HepG2 (cell line): Measurements from ENCODE around the gene SRCAP. TPM values are rescaled to one million over a fixed set of nuclear protein-coding genes. Genes with fewer than 3 reads are reported as not detected.

Experiments used
- ATAC-seq: fragments of 200-7000 bp; cut with Tn5 transposase; 3 replicates; pipeline ENCODE4 v1.9.1; 2020; ENCODE audit warnings: mild to moderate bottlenecking, moderate library complexity
- BruUV-seq: library from RNA; stranded (reverse); fragments of 400-500 nt; replicated peaks from 2 replicates; lab custom pipeline; 2021; lab: Mats Ljungman, UMichigan
- CTCF ChIA-PET: fragments of 300-600 bp; formaldehyde crosslinking; extraction: SDS; loops from one replicate; lab custom pipeline; 2021; ENCODE audit warnings: low total read pairs, inconsistent platforms, low intra/inter-chr PET ratio; lab: Yijun Ruan, JAX
- POLR2A ChIA-PET: fragments of 350-600 bp; sonication (Branson Sonifier 250); formaldehyde crosslinking; loops from one replicate; lab custom pipeline; 2020; ENCODE audit warnings: antibody characterized with exemption, inconsistent platforms; lab: Yijun Ruan, JAX
- DNase-seq: peaks from one replicate; pipeline ENCODE4 v3.0.0-alpha.2; 2015; ENCODE audit warnings: low spot score
- FAIRE-seq: peaks from 3 replicates; lab custom pipeline; 2011; peaks lifted over from hg19 to GRCh38; lab: Jason Lieb, UNC
- H2AFZ ChIP-seq: one replicate; pipeline ENCODE4 v1.6.1; 2011; ENCODE audit warnings: low read length, inconsistent platforms
- H3K27ac ChIP-seq: fragments of 300-600 bp; 3 replicates; pipeline ENCODE4 v1.8.0; 2011; ENCODE audit warnings: mixed run types, mild to moderate bottlenecking, mixed read lengths, low read length, inconsistent platforms; ENCODE audit not compliant: insufficient read depth; ENCODE audit errors: extremely low read length
- H3K27me3 ChIP-seq, 2 experiments: fragments of 200-600 bp in 1 of 2; 2 replicates in 1 of 2; 3 replicates in 1 of 2; pipeline versions ENCODE4 v1.6.0 to v1.8.0; 2011; ENCODE audit warnings: low read length in 2 of 2, mild to moderate bottlenecking in 2 of 2, moderate library complexity in 2 of 2, inconsistent platforms in 1 of 2; ENCODE audit not compliant: insufficient read depth in 2 of 2, control insufficient read depth in 1 of 2
- H3K36me3 ChIP-seq, 2 experiments: fragments of 200-600 bp in 1 of 2; replicated peaks in 1 of 2; 2 replicates in 1 of 2; 3 replicates in 1 of 2; pipeline versions ENCODE4 v1.5.1 to v1.8.0; 2011; ENCODE audit warnings: low read length in 2 of 2, inconsistent platforms in 1 of 2; ENCODE audit not compliant: insufficient read depth in 2 of 2, control insufficient read depth in 1 of 2
- H3K4me1 ChIP-seq: 2 replicates; pipeline ENCODE4 v1.5.1; 2012; ENCODE audit warnings: low read length, inconsistent platforms; ENCODE audit not compliant: insufficient read depth
- H3K4me2 ChIP-seq: 2 replicates; pipeline ENCODE4 v1.6.0; 2011; ENCODE audit warnings: low read depth, low read length, inconsistent platforms
- H3K4me3 ChIP-seq, 3 experiments: fragments of 200-600 bp in 1 of 3; sonication (generic), shearing (Covaris generic) in 1 of 3; replicated peaks in 1 of 3; 2 replicates each; pipeline ENCODE4 v1.5.1; 2011 to 2016; ENCODE audit warnings: low read length in 3 of 3, inconsistent platforms in 2 of 3, low read depth in 2 of 3, mild to moderate bottlenecking in 2 of 3, control low read depth in 1 of 3, mixed read lengths in 1 of 3; ENCODE audit not compliant: insufficient read depth in 1 of 3
- H3K79me2 ChIP-seq: one replicate; pipeline ENCODE4 v1.6.1; 2011; ENCODE audit warnings: low read length, inconsistent platforms; ENCODE audit not compliant: insufficient read depth
- H3K9ac ChIP-seq: 2 replicates; pipeline ENCODE4 v1.6.0; 2011; ENCODE audit warnings: mild to moderate bottlenecking, low read depth, low read length, inconsistent platforms; ENCODE audit not compliant: insufficient read depth
- H3K9me3 ChIP-seq: 2 replicates; pipeline ENCODE4 v1.5.1; 2012; ENCODE audit warnings: mild to moderate bottlenecking, low read length
- H4K20me1 ChIP-seq: 2 replicates; pipeline ENCODE4 v1.6.0; 2011; ENCODE audit warnings: inconsistent platforms, mild to moderate bottlenecking, low read length, moderate library complexity; ENCODE audit not compliant: insufficient read depth
- BCL6 ChIP-seq: IDR thresholded peaks from 2 replicates; pipeline ENCODE4 v1.6.1; 2016; ENCODE audit warnings: missing genetic modification reagents, missing compliant biosample characterization
- CAMTA2 ChIP-seq: sonication (generic); formaldehyde crosslinking; IDR thresholded peaks from 2 replicates; pipeline ENCODE4 v1.4.0; 2020; ENCODE audit warnings: mild to moderate bottlenecking, missing genetic modification reagents, borderline replicate concordance
- HOXA5 ChIP-seq: sonication (generic); formaldehyde crosslinking; IDR thresholded peaks from 2 replicates; pipeline ENCODE4 v1.4.0; 2020; ENCODE audit warnings: missing genetic modification reagents
- KAT8 ChIP-seq: IDR thresholded peaks from 2 replicates; pipeline ENCODE4 v1.6.1; 2016; ENCODE audit warnings: missing genetic modification reagents, missing compliant biosample characterization
- KDM5B ChIP-seq: sonication (generic); formaldehyde crosslinking; IDR thresholded peaks from 2 replicates; pipeline ENCODE4 v1.4.0; 2020; ENCODE audit warnings: missing genetic modification reagents, mild to moderate bottlenecking, borderline replicate concordance
- MXD1 ChIP-seq: sonication (generic); formaldehyde crosslinking; IDR thresholded peaks from 2 replicates; pipeline ENCODE4 v1.4.0; 2020; ENCODE audit warnings: mild to moderate bottlenecking, missing genetic modification reagents
- NFAT5 ChIP-seq: sonication (generic); formaldehyde crosslinking; IDR thresholded peaks from 2 replicates; pipeline ENCODE4 v1.4.0; 2020; ENCODE audit warnings: missing genetic modification reagents
- NR0B2 ChIP-seq: sonication (generic); formaldehyde crosslinking; IDR thresholded peaks from 2 replicates; pipeline ENCODE4 v1.4.0; 2020; ENCODE audit warnings: mild to moderate bottlenecking, missing genetic modification reagents
- RARA ChIP-seq: IDR thresholded peaks from 2 replicates; pipeline ENCODE4 v1.6.1; 2016; ENCODE audit warnings: missing genetic modification reagents, missing compliant biosample characterization
- RXRA ChIP-seq: sonication (generic); formaldehyde crosslinking; IDR thresholded peaks from 2 replicates; pipeline ENCODE4 v1.5.1; 2020; ENCODE audit warnings: missing genetic modification reagents
- YY1 ChIP-seq: IDR thresholded peaks from 2 replicates; pipeline ENCODE4 v1.6.1; 2011; ENCODE audit warnings: low read length, low read depth, moderate library complexity, mild to moderate bottlenecking; ENCODE audit not compliant: insufficient read depth, insufficient replicate concordance
- ZBTB21 ChIP-seq: sonication (generic); formaldehyde crosslinking; IDR thresholded peaks from 2 replicates; pipeline ENCODE4 v1.4.0; 2020; ENCODE audit warnings: missing genetic modification reagents
- ZC3H13 ChIP-seq: sonication (generic); formaldehyde crosslinking; IDR thresholded peaks from 2 replicates; pipeline ENCODE4 v1.8.1; 2023; ENCODE audit warnings: mild to moderate bottlenecking, missing genetic modification reagents, moderate library complexity
- ZMAT3 ChIP-seq: sonication (generic); formaldehyde crosslinking; conservative IDR thresholded peaks from 2 replicates; pipeline ENCODE4 v1.7.0; 2021; ENCODE audit warnings: missing genetic modification reagents
- ZNF143 ChIP-seq: sonication (generic); formaldehyde crosslinking; IDR thresholded peaks from 2 replicates; pipeline ENCODE4 v1.4.0; 2020; ENCODE audit warnings: missing genetic modification reagents
- ZNF205 ChIP-seq: IDR thresholded peaks from 2 replicates; pipeline ENCODE4 v1.6.1; 2018; ENCODE audit warnings: missing biosample characterization, missing genetic modification reagents
- ZNF670 ChIP-seq: sonication (generic); formaldehyde crosslinking; IDR thresholded peaks from 2 replicates; pipeline ENCODE4 v1.8.0; 2022; ENCODE audit warnings: mild to moderate bottlenecking, missing genetic modification reagents, borderline replicate concordance
- ZNF776 ChIP-seq: sonication (generic); formaldehyde crosslinking; IDR thresholded peaks from 2 replicates; pipeline ENCODE4 v1.4.0; 2020; ENCODE audit warnings: mild to moderate bottlenecking, missing genetic modification reagents
- WGBS: methylation state at CpG from one replicate; pipeline ENCODE4 v1.1.6; 2017; ENCODE audit warnings: low lambda C conversion rate; 5-methylcytosine and 5-hydroxymethylcytosine counted together
- in situ Hi-C: cut with HindIII; loops from 2 replicates; pipeline ENCODE4 v1.10.0; 2017; ENCODE audit warnings: low pct_unique_long_range_greater_than_20kb; ENCODE audit not compliant: extremely low pct_ligation_motif_present
- intact Hi-C: fragments of 100-400 bp; cut with micrococcal nuclease; formaldehyde crosslinking; loops from one replicate; pipeline ENCODE4 v1.10.0; 2022; ENCODE audit not compliant: unreplicated experiment
- polyA plus RNA-seq, 8 experiments: library from polyadenylated mRNA; depleted of rRNA in 3 of 8; stranded (reverse) in 7 of 8; unstranded in 1 of 8; fragments of >200 nt; fragmentation: Illumina TruSeq in 4 of 8; extraction: Trizol in 4 of 8; gene quantifications; 2 replicates each; pipeline versions ENCODE4 v1.2.1 to v1.2.3, GENCODE V29; 2011 to 2016; ENCODE audit warnings: low read depth in 4 of 8, missing spikeins in 1 of 8, mixed read lengths in 1 of 8; ENCODE audit not compliant: insufficient read depth in 1 of 8
- total RNA-seq, 5 experiments: library from RNA; depleted of rRNA; stranded (reverse); fragments of >200 nt; fragmentation: Illumina TruSeq; extraction: Trizol; gene quantifications; 2 replicates each; pipeline ENCODE4 v1.2.3, GENCODE V29; 2016; ENCODE audit warnings: low read depth in 1 of 5

Gene SRCAP
- total and polyA plus RNA-seq, 2 of the 13 experiments (the other 11 are each of a cell fraction or from before 2014, with no cell fraction given) = 4.9 to 9.0 TPM

- POLR2A ChIA-PET = interaction anchor here (0.6 to 2.9 kb wide), 17 partner anchors 9 to 157 kb away, joined by 3 to 257 read pairs (median 8); partner anchors contain the start of gene PHKG2
- CTCF ChIA-PET = interaction anchor here (1.0 kb wide), 1 partner anchor 28 kb away, joined by 3 read pairs; no protein-coding TSS in a partner anchor
- peak overlapping the region; percentile 95 for H3K9ac ChIP-seq
- peaks cover 30% of the 10 kb centered on the region for H3K4me1 ChIP-seq
- no peaks in the 10 kb centered on the region; a peak in 2 of 5 replicates for H3K27me3 ChIP-seq
- H3K36me3 ChIP-seq = peaks cover 19 to 29% of the 10 kb centered on the region in 2 experiments
- no TSS peak for BruUV-seq
- H3K79me2 ChIP-seq = peaks cover 29% of the 10 kb centered on the region
- H3K9me3 ChIP-seq = no peaks in the 10 kb centered on the region
- in situ Hi-C loops (no loop called here), intact Hi-C loops (loop anchor here (5.0 kb wide), 1 partner anchor 211 kb away; no protein-coding TSS in a partner anchor)
- peak; percentile 60 for DNase-seq
- FAIRE-seq = no peak
- no peaks in the 10 kb centered on the region for H4K20me1 ChIP-seq
- H3K4me3 ChIP-seq = peak overlapping the region; percentile 99 to 100 (median 100)
- H3K4me2 ChIP-seq = peak overlapping the region; percentile 92
- 11% methylated on average over 42 of the region's 57 CpGs for WGBS
- peak; percentile 78 for ATAC-seq
- no peak overlapping the region for H2AFZ ChIP-seq
- H3K27ac ChIP-seq = peak overlapping the region; percentile 78
- TF ChIP-seq HOXA5 = peak; percentile 42; the same call in 1 of the 2 replicates
- TF ChIP-seq ZNF670 (CRISPR knock-in tag) = peak; percentile 21; the same call in 1 of the 2 replicates
- peak; percentile 64; the same call in 1 of the 2 replicates for TF ChIP-seq MXD1 (CRISPR knock-in tag)
- no peak for TF ChIP-seq NR0B2 (CRISPR knock-in tag)
- peak; percentile 68; the same call in 1 of the 2 replicates for TF ChIP-seq RXRA (CRISPR knock-in tag)
- TF ChIP-seq ZNF776 (CRISPR knock-in tag) = peak; percentile 79; the same call in 1 of the 2 replicates
- TF ChIP-seq ZC3H13 = peak; percentile 15; the same call in 1 of the 2 replicates
- TF ChIP-seq BCL6 (CRISPR knock-in tag) = 0 out of 2 replicates have a peak, but pooled peaks have one; percentile 16
- peak; percentile 13; the same call in 1 of the 2 replicates for TF ChIP-seq KAT8 (CRISPR knock-in tag)
- TF ChIP-seq ZMAT3 = 0 out of 2 replicates have a peak, but pooled peaks have one; percentile 8
- peak; percentile 62 for TF ChIP-seq YY1
- peak; percentile 46; the same call in 1 of the 2 replicates for TF ChIP-seq CAMTA2 (CRISPR knock-in tag)
- no peak for TF ChIP-seq ZNF143 (CRISPR knock-in tag)
- TF ChIP-seq NFAT5 (CRISPR knock-in tag) = peak; percentile 36; the same call in 1 of the 2 replicates
- no peak for TF ChIP-seq ZNF205 (CRISPR knock-in tag)
- TF ChIP-seq KDM5B = no peak
- no peak; the same call in 1 of the 2 replicates for TF ChIP-seq ZBTB21 (CRISPR knock-in tag)
- peak; percentile 35; the same call in 1 of the 2 replicates for TF ChIP-seq RARA (CRISPR knock-in tag)
These were observed 87.4 kb downstream of the SRCAP start for GRCh38 chr16:30786115-30786935.
